ENCODE results near the gene HOXB4. TPM values are rescaled to one million over a fixed set of nuclear protein-coding genes. Genes with fewer than 3 reads are reported as not detected.

The HOXB4 gene
- total RNA-seq, 1 experiment from 2014 or later, result 0.04 TPM

GRCh38 chr17:48626245-48627117, 48.3 kb upstream of the HOXB4 start, which contains the start of gene HOXB9:
Gene HOXB9 (minus strand): TSS chr17:48626358. CDS start chr17:48626269, 89 bp downstream.
- peak within 1 kb of the TSS; percentile 61 for H3K4me3 Mint-ChIP-seq
- TF ChIP-seq PRRX2 (CRISPR knock-in tag; IDR thresholded peaks at IDR 0.05), result no peak
- TF ChIP-seq HMGA2 (CRISPR knock-in tag; IDR thresholded peaks at IDR 0.05), result no peak
- TF ChIP-seq FOXP1 (CRISPR knock-in tag; IDR thresholded peaks at IDR 0.05; ENCODE audit: borderline replicate concordance), result no peak
- TF ChIP-seq ZNF532 (CRISPR knock-in tag; IDR thresholded peaks at IDR 0.05; ENCODE audit: borderline replicate concordance), result no peak
- no peak for TF ChIP-seq CBFB (CRISPR knock-in tag; IDR thresholded peaks at IDR 0.05; ENCODE audit: low read depth)
- no peak for TF ChIP-seq ZNF317 (CRISPR knock-in tag; IDR thresholded peaks at IDR 0.05; ENCODE audit: borderline replicate concordance, low read depth)
- no peak for TF ChIP-seq ZNF423 (CRISPR knock-in tag; IDR thresholded peaks at IDR 0.05)
- no peak for TF ChIP-seq FOXJ3 (CRISPR knock-in tag; IDR thresholded peaks at IDR 0.05; ENCODE audit: borderline replicate concordance)
- no peak for TF ChIP-seq NR1H2 (CRISPR knock-in tag; IDR thresholded peaks at IDR 0.05)
- TF ChIP-seq AR (CRISPR knock-in tag; IDR thresholded peaks at IDR 0.05), result no peak
- TF ChIP-seq SMAD3 (CRISPR knock-in tag; IDR thresholded peaks at IDR 0.05; ENCODE audit: borderline replicate concordance), result no peak
- no peak for TF ChIP-seq MLX (CRISPR knock-in tag; IDR thresholded peaks at IDR 0.05)
- TF ChIP-seq TP53 (CRISPR knock-in tag; IDR thresholded peaks at IDR 0.05), result no peak
- TF ChIP-seq CREB1 (CRISPR knock-in tag; IDR thresholded peaks at IDR 0.05), result no peak
- no peak for TF ChIP-seq OVOL2 (CRISPR knock-in tag; IDR thresholded peaks at IDR 0.05; ENCODE audit: borderline replicate concordance)
- no peak for TF ChIP-seq ZNF416 (CRISPR knock-in tag; IDR thresholded peaks at IDR 0.05)
- no peak for TF ChIP-seq ATF6 (CRISPR knock-in tag; IDR thresholded peaks at IDR 0.05)
- no peak for TF ChIP-seq SMAD4 (CRISPR knock-in tag; IDR thresholded peaks at IDR 0.05)
- TF ChIP-seq ZNF396 (CRISPR knock-in tag; IDR thresholded peaks at IDR 0.05; ENCODE audit: borderline replicate concordance), result no peak
- DNase-seq (ENCODE audit: low spot score) (peak; percentile 71), ATAC-seq (peak; percentile 43)
- CTCF ChIA-PET, result interaction anchor here (1.0 to 3.5 kb wide), 5 partner anchors 9 to 33 kb away, joined by 3 to 54 read pairs (median 6); partner anchors contain the start of gene HOXB5
- peaks cover 11% of the 10 kb centered on the region for H3K4me1 Mint-ChIP-seq
- no peaks in the 10 kb centered on the region; the same call in 1 of the 2 replicates for H3K36me3 Mint-ChIP-seq
- POLR2A ChIA-PET, result no interaction called here
- no peak within 1 kb of the TSS for H3K27ac Mint-ChIP-seq
- no peaks in the 10 kb centered on the region for H3K9me3 Mint-ChIP-seq
- peaks cover 100% of the 10 kb centered on the region; the same call in 1 of the 2 replicates for H3K27me3 Mint-ChIP-seq (ENCODE audit: low read depth)
